OCI-LY7 (cell line): Measurements from ENCODE around the gene TMEM131L. TPM values are rescaled to one million over a fixed set of nuclear protein-coding genes. Genes with fewer than 3 reads are reported as not detected.

Experiments
- BruUV-seq: library from RNA; stranded (reverse); fragments of 400-500 nt; replicated peaks from 2 replicates; lab custom pipeline; 2021; lab: Mats Ljungman, UMichigan
- CTCF ChIA-PET: fragments of 300-600 bp; sonication (Branson Sonifier 250); formaldehyde crosslinking; loops from one replicate; lab custom pipeline; 2022; ENCODE audit warnings: antibody characterized with exemption; ENCODE audit not compliant: unreplicated experiment; lab: Charles Lee
- POLR2A ChIA-PET: fragments of 300-600 bp; sonication (Branson Sonifier 250); formaldehyde crosslinking; loops from one replicate; lab custom pipeline; 2022; ENCODE audit warnings: antibody characterized with exemption; lab: Charles Lee
- DNase-seq: peaks from one replicate; pipeline ENCODE4 v3.0.0-alpha.2; 2015; ENCODE audit warnings: low spot score
- H2AFZ ChIP-seq: fragments of 200-600 bp; sonication (generic), shearing (Covaris generic); 2 replicates; pipeline ENCODE4 v1.6.1; 2014; ENCODE audit warnings: mild to moderate bottlenecking, antibody characterized with exemption, low read length, moderate library complexity
- H3K27ac ChIP-seq: fragments of 200-600 bp; sonication (generic); 2 replicates; pipeline ENCODE4 v1.5.1; 2014; ENCODE audit warnings: mixed run types, low read depth, mild to moderate bottlenecking, moderate library complexity, low read length, inconsistent platforms; ENCODE audit not compliant: poor library complexity, severe bottlenecking
- H3K36me3 ChIP-seq: fragments of 200-600 bp; sonication (generic); 2 replicates; pipeline ENCODE4 v1.6.1; 2014; ENCODE audit warnings: mild to moderate bottlenecking, antibody characterized with exemption, low read length, moderate library complexity, mixed read lengths; ENCODE audit not compliant: insufficient read depth
- H3K4me1 ChIP-seq: fragments of 200-600 bp; sonication (generic); 2 replicates; pipeline ENCODE4 v1.5.1; 2014; ENCODE audit warnings: mild to moderate bottlenecking, low read length; ENCODE audit not compliant: insufficient read depth, poor library complexity, severe bottlenecking
- H3K4me2 ChIP-seq: fragments of 200-600 bp; sonication (generic); 2 replicates; pipeline ENCODE4 v1.6.1; 2014; ENCODE audit warnings: mild to moderate bottlenecking, low read length
- H3K4me3 ChIP-seq: fragments of 200-600 bp; sonication (generic); 2 replicates; pipeline ENCODE4 v1.5.1; 2014; ENCODE audit warnings: mild to moderate bottlenecking, low read depth, low read length; ENCODE audit not compliant: poor library complexity, severe bottlenecking
- H3K79me2 ChIP-seq: fragments of 200-600 bp; sonication (generic); 2 replicates; pipeline ENCODE4 v1.6.1; 2016; ENCODE audit warnings: low read depth, mild to moderate bottlenecking, low read length, moderate library complexity, mixed read lengths; ENCODE audit not compliant: insufficient read depth
- H3K9me2 ChIP-seq: fragments of 200-600 bp; sonication (generic); 2 replicates; pipeline ENCODE4 v1.6.1; 2016; ENCODE audit warnings: mild to moderate bottlenecking, low read length, mixed read lengths; ENCODE audit not compliant: insufficient read depth
- H3K9me3 ChIP-seq: fragments of 200-600 bp; sonication (generic); 2 replicates; pipeline ENCODE4 v1.6.1; 2014; ENCODE audit warnings: mild to moderate bottlenecking, mixed run types, low read length, mixed read lengths
- H4K20me1 ChIP-seq: fragments of 200-600 bp; sonication (generic); 2 replicates; pipeline ENCODE4 v1.6.1; 2014; ENCODE audit warnings: mild to moderate bottlenecking, antibody characterized with exemption, low read length, moderate library complexity, mixed read lengths; ENCODE audit not compliant: insufficient read depth
- CTCF ChIP-seq: fragments of 200-600 bp; sonication (generic); conservative IDR thresholded peaks from 2 replicates; pipeline ENCODE4 v1.5.1; 2014; ENCODE audit warnings: mild to moderate bottlenecking, antibody characterized with exemption, low read length, moderate library complexity, mixed read lengths
- EZH2phosphoT487 ChIP-seq: fragments of 200-600 bp; sonication (generic); IDR thresholded peaks from 2 replicates; pipeline ENCODE4 v1.6.1; 2018; ENCODE audit warnings: low read depth, borderline replicate concordance, mild to moderate bottlenecking, mixed run types, antibody characterized with exemption, low read length, moderate library complexity, mixed read lengths
- intact Hi-C: fragments of 100-400 bp; cut with micrococcal nuclease; formaldehyde crosslinking; loops from one replicate; pipeline ENCODE4 v1.10.0; 2022; ENCODE audit not compliant: unreplicated experiment
- total RNA-seq, 2 experiments: library from RNA; depleted of rRNA in 1 of 2; stranded (reverse); fragments of >200 nt in 1 of 2; shearing (Covaris generic) in 1 of 2; gene quantifications; 2 replicates each; pipeline ENCODE4 v1.2.3, GENCODE V29; 2014 to 2022

The TMEM131L gene
- total RNA-seq, 2 experiments from 2014 or later: 133 to 148 TPM

- DNase-seq: no peak
- no peak overlapping the region for H3K4me2 ChIP-seq
- H4K20me1 ChIP-seq: no peaks in the 10 kb centered on the region
- intact Hi-C loops: no loop called here
- no peaks in the 10 kb centered on the region for H3K79me2 ChIP-seq
- no peak overlapping the region; the same call in 1 of the 2 replicates for H2AFZ ChIP-seq
- POLR2A ChIA-PET: interaction anchor here (0.6 to 5.5 kb wide), 11 partner anchors 10 to 196 kb away, joined by 3 to 52 read pairs (median 3); partner anchors contain the start of gene TMEM131L
- H3K9me2 ChIP-seq: no peaks in the 10 kb centered on the region
- TF ChIP-seq EZH2phosphoT487: no peak
- no peak for TF ChIP-seq CTCF
- no peak overlapping the region for H3K4me3 ChIP-seq
- H3K4me1 ChIP-seq: peaks cover 40% of the 10 kb centered on the region
- BruUV-seq: no TSS peak
- CTCF ChIA-PET: no interaction called here
- H3K9me3 ChIP-seq: no peaks in the 10 kb centered on the region
- H3K27ac ChIP-seq: no peak overlapping the region
- no peaks in the 10 kb centered on the region for H3K36me3 ChIP-seq
Measured at GRCh38 chr4:153447175-153447905, 18.8 kb upstream of the TMEM131L start.

- H3K4me2 ChIP-seq: no peak overlapping the region
- no peaks in the 10 kb centered on the region for H3K79me2 ChIP-seq
- DNase-seq: no peak
- no peak overlapping the region for H3K4me3 ChIP-seq
- TF ChIP-seq CTCF (no peak), EZH2phosphoT487 (no peak)
- H4K20me1 ChIP-seq: no peaks in the 10 kb centered on the region
- intact Hi-C loops: no loop called here
- H3K4me1 ChIP-seq: peaks cover 33% of the 10 kb centered on the region
- H3K9me3 ChIP-seq: no peaks in the 10 kb centered on the region
- no peak overlapping the region for H3K27ac ChIP-seq
- H2AFZ ChIP-seq: peak overlapping the region; percentile 28; the same call in 1 of the 2 replicates
- ChIA-PET POLR2A (interaction anchor here (0.7 to 5.5 kb wide), 9 partner anchors 11 to 161 kb away, joined by 3 to 52 read pairs (median 3); partner anchors contain the start of gene TMEM131L), CTCF (no interaction called here)
- H3K36me3 ChIP-seq: no peaks in the 10 kb centered on the region
- no TSS peak for BruUV-seq
- H3K9me2 ChIP-seq: no peaks in the 10 kb centered on the region
Measured at GRCh38 chr4:153448003-153448731, 18.0 kb upstream of the TMEM131L start.
